A549 (cell line): ENCODE results near the gene EFCAB5. TPM values are rescaled to one million over a fixed set of nuclear protein-coding genes. Genes with fewer than 3 reads are reported as not detected.
A peak's percentile ranks its signal among the peaks of the same experiment; 100 is the strongest.

ENCODE experiments used
- ATAC-seq, 2 experiments: fragments of 200-7000 bp in 1 of 2; fragments of >200 bp in 1 of 2; cut with Nextera tagmentation in 1 of 2; cut with Tn5 transposase in 1 of 2; 3 replicates each; pipeline versions ENCODE4 v1.8.0 to v1.9.1; 2018 to 2020; ENCODE audit warnings: mild to moderate bottlenecking in 1 of 2, moderate library complexity in 1 of 2
- CTCF ChIA-PET: fragments of 300-600 bp; sonication (Branson Sonifier 250); formaldehyde crosslinking; extraction: SDS; loops from one replicate; lab custom pipeline; 2021; ENCODE audit warnings: antibody characterized with exemption, inconsistent platforms; lab: Yijun Ruan, JAX
- POLR2A ChIA-PET: fragments of 350-600 bp; formaldehyde crosslinking; extraction: SDS; loops from one replicate; lab custom pipeline; 2021; ENCODE audit warnings: antibody characterized with exemption, inconsistent platforms; lab: Yijun Ruan, JAX
- DNase-seq, 2 experiments: peaks; one replicate each; pipeline versions ENCODE4 v3.0.0 to v3.0.0-alpha.2; 2011 to 2016; ENCODE audit warnings: low read depth in 1 of 2, low spot score in 1 of 2
- FAIRE-seq: peaks from 2 replicates; lab custom pipeline; 2011; peaks lifted over from hg19 to GRCh38; lab: Jason Lieb, UNC
- H3K27ac ChIP-seq, 2 experiments: fragments of >200 bp; sonication (Bioruptor Twin); formaldehyde crosslinking; 3 replicates each; pipeline ENCODE4 v1.5.1; 2016 to 2017
- H3K4me1 ChIP-seq: fragments of >200 bp; sonication (Bioruptor Twin); formaldehyde crosslinking; 3 replicates; pipeline ENCODE4 v1.6.1; 2016
- H3K4me2 ChIP-seq: fragments of >200 bp; sonication (Bioruptor Twin); formaldehyde crosslinking; 3 replicates; pipeline ENCODE4 v1.6.1; 2016
- H3K4me3 ChIP-seq: fragments of >200 bp; sonication (Bioruptor Twin); formaldehyde crosslinking; 3 replicates; pipeline ENCODE4 v1.5.1; 2016
- H3K9me3 ChIP-seq: fragments of >200 bp; sonication (Bioruptor Twin); formaldehyde crosslinking; 3 replicates; pipeline ENCODE4 v1.6.1; 2016
- BHLHE40 ChIP-seq: IDR thresholded peaks from 2 replicates; pipeline ENCODE4 v1.6.1; 2012; ENCODE audit warnings: low read depth, low read length, inconsistent platforms
- CHD2 ChIP-seq: fragments of 150-350 bp; IDR thresholded peaks from 2 replicates; pipeline ENCODE4 v1.6.1; 2014; ENCODE audit warnings: low read length; ENCODE audit not compliant: partially characterized antibody
- EHMT2 ChIP-seq: fragments of 200-600 bp; sonication (generic); IDR thresholded peaks from 2 replicates; pipeline ENCODE4 v1.6.1; 2016; ENCODE audit warnings: antibody characterized with exemption, low read depth, mild to moderate bottlenecking, moderate library complexity
- FOSB ChIP-seq: fragments of 250-450 bp; sonication (Bioruptor Pico); IDR thresholded peaks from 2 replicates; pipeline ENCODE4 v1.5.0; 2020; ENCODE audit warnings: mild to moderate bottlenecking, moderate library complexity
- GATA3 ChIP-seq: IDR thresholded peaks from 2 replicates; pipeline ENCODE4 v1.6.1; 2012; ENCODE audit warnings: borderline replicate concordance
- HDAC2 ChIP-seq: fragments of 200-600 bp; sonication (generic); IDR thresholded peaks from 2 replicates; pipeline ENCODE4 v1.6.1; 2016
- HEYL ChIP-seq: fragments of 250-450 bp; sonication (Bioruptor Pico); IDR thresholded peaks from 2 replicates; pipeline ENCODE4 v1.8.0; 2021; ENCODE audit warnings: mild to moderate bottlenecking, moderate library complexity
- HOXA7 ChIP-seq: fragments of 250-450 bp; sonication (Bioruptor Pico); IDR thresholded peaks from 2 replicates; pipeline ENCODE4 v1.5.0; 2020; ENCODE audit warnings: mild to moderate bottlenecking, moderate library complexity
- NPAS2 ChIP-seq: fragments of 250-450 bp; sonication (Bioruptor Pico); IDR thresholded peaks from 2 replicates; pipeline ENCODE4 v1.8.0; 2022; ENCODE audit warnings: mild to moderate bottlenecking, moderate library complexity, borderline replicate concordance
- RAD21 ChIP-seq, 2 experiments: fragments of >200 bp in 1 of 2; sonication (Bioruptor Twin) in 1 of 2; formaldehyde crosslinking in 1 of 2; IDR thresholded peaks in 1 of 2; conservative IDR thresholded peaks in 1 of 2; 2 replicates in 1 of 2; 3 replicates in 1 of 2; pipeline ENCODE4 v1.6.1; 2012 to 2018; ENCODE audit warnings: inconsistent platforms in 1 of 2
- RCOR1 ChIP-seq: fragments of 150-350 bp; IDR thresholded peaks from 2 replicates; pipeline ENCODE4 v1.6.1; 2014; ENCODE audit warnings: antibody characterized with exemption, low read length, low read depth
- SMC3 ChIP-seq: fragments of >200 bp; sonication (Bioruptor Twin); formaldehyde crosslinking; IDR thresholded peaks from 3 replicates; pipeline ENCODE4 v1.6.1; 2018; ENCODE audit warnings: inconsistent platforms
- SREBF2 ChIP-seq: fragments of 450-650 bp; IDR thresholded peaks from 2 replicates; pipeline ENCODE4 v1.6.1; 2014; ENCODE audit warnings: mild to moderate bottlenecking, moderate library complexity
- TP53 ChIP-seq: fragments of 250-450 bp; sonication (Bioruptor Pico); IDR thresholded peaks from 2 replicates; pipeline ENCODE4 v1.5.0; 2021; ENCODE audit warnings: mild to moderate bottlenecking, moderate library complexity
- WGBS: methylation state at CpG from one replicate; pipeline ENCODE4 v1.1.6; 2017; ENCODE audit errors: missing lambda C conversion rate; 5-methylcytosine and 5-hydroxymethylcytosine counted together
- polyA plus RNA-seq, 4 experiments: library from polyadenylated mRNA; depleted of rRNA in 3 of 4; stranded (reverse); fragments of >200 nt; fragmentation: RNase III in 1 of 4; extraction: RNeasy Plus Mini Kit Qiagen cat#74134 plus additional on column Dnase treatment in 1 of 4; gene quantifications; 2 replicates in 3 of 4; 3 replicates in 1 of 4; pipeline ENCODE4 v1.2.3, GENCODE V29; 2011 to 2017
- TF ChIP-seq, protein P1 (sequence below): IDR thresholded peaks from 2 replicates; pipeline ENCODE4 v1.6.1; 2012; ENCODE audit warnings: low read depth, borderline replicate concordance
- TF ChIP-seq, protein P2 (sequence below): fragments of >200 bp; sonication (Bioruptor Twin); formaldehyde crosslinking; IDR thresholded peaks from 3 replicates; pipeline ENCODE4 v1.5.1; 2016
- TF ChIP-seq, protein P3 (sequence below): IDR thresholded peaks from 2 replicates; pipeline ENCODE4 v1.6.1; 2012
- TF ChIP-seq, protein P4 (sequence below): IDR thresholded peaks from 2 replicates; pipeline ENCODE4 v1.6.1; 2012

The EFCAB5 gene
- polyA plus RNA-seq, 2 of the 4 experiments (the other 2 are of a cell fraction) = 0.65 to 2.6 TPM

DNA sequence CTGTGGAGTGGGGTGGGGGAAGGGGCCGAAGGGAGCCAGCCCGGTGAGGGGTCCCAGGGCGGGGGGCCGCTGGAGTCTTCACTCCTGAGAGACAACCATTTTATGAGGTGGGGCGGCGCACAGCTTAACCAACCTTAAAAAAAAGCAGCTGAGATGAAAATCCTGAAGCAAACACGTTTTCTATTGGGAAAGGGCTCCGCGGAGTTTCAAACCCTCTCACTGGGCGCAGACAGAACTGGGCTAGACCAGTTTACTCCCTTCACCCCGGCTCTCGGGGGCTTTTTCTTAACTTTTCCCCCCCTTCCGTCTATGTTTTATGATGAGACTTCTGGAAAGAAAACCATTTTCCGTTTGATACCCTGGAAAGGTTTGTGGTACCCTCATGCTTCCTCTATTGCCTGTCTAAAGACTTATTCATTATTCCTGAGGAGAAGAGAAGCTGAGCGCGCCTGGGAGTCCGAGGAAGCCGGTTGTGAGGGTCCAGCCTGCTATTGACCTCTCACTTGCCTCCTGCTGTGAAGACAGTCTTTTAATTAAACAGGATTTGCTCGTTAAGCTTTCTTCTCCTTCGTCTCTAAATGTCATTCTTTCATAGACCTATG, 10.9 kb upstream of the EFCAB5 start:
- 2% methylated on average over 19 of the region's 20 CpGs for WGBS
- TF ChIP-seq HDAC2 = no peak
- TF ChIP-seq GATA3 = 0 out of 2 replicates have a peak, but pooled peaks have one; percentile 17
- ChIA-PET POLR2A (interaction anchor here (0.6 to 2.7 kb wide), 8 partner anchors 76 to 291 kb away, joined by 3 to 39 read pairs (median 4); no protein-coding TSS in a partner anchor), CTCF (interaction anchor here (0.7 to 10.3 kb wide), 74 partner anchors 9 to 894 kb away, joined by 3 to 536 read pairs (median 8); partner anchors contain the start of genes CORO6, CRLF3 and EFCAB5)
- Histone ChIP-seq H3K4me2 (peak overlapping the region; percentile 89), H3K27ac (peak overlapping the region; percentile 91 to 95), H3K4me3 (peak overlapping the region; percentile 78), H3K4me1 (peaks cover 31% of the 10 kb centered on the region), H3K9me3 (no peaks in the 10 kb centered on the region)
- FAIRE-seq = no peak
- no peak for DNase-seq
- peak in 1 of 2 experiments; percentile 5; a peak in 5 of 6 replicates for ATAC-seq

DNA sequence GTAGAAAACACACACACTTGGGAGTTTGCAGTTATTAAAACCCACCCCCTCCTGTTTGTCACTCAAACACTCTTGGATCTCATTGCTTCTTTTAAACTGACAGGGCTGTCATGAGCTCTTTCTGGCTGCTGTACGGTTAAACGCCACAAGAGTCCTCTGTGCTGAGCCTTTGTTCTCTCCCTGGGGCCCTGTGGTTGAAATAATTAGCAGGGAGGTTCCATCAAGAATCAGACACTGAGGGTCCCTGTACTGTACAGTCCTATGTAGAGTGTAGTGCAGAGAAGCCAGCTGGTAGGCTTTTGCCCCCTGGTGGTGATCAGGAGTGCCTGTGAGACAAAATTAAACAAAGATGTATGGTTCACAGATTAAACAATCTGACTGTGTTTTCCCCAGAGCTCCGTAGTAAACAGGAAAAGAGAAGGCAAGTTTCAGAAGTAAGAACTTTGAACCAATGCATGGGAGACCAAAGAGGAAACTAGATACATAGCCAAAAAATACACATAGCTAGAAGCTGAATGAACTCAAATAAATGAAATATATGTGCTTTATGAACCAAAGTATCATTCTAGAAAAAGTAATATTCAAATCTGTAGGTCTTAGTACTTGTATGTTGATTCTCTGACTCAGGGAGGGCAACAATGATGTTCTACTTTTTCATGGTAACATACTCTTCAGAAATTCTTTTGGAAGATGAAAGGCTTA, 10.1 kb upstream of the EFCAB5 start:
- Histone ChIP-seq H3K9me3 (no peaks in the 10 kb centered on the region), H3K4me1 (peaks cover 31% of the 10 kb centered on the region), H3K4me2 (peak overlapping the region; percentile 89), H3K27ac (peak overlapping the region; percentile 91 to 95; a peak in 4 of 6 replicates), H3K4me3 (peak overlapping the region; percentile 78)
- 5% methylated on average over 3 of the region's 3 CpGs for WGBS
- ChIA-PET CTCF (interaction anchor here (0.6 to 10.3 kb wide), 100 partner anchors 9 to 922 kb away, joined by 3 to 536 read pairs (median 5); partner anchors contain the start of genes CRLF3 and EFCAB5), POLR2A (interaction anchor here (0.6 to 2.7 kb wide), 6 partner anchors 81 to 314 kb away, joined by 3 to 39 read pairs (median 4); no protein-coding TSS in a partner anchor)
- TF ChIP-seq RAD21 (conservative IDR thresholded peaks at IDR 0.05 in 1 of 2, IDR thresholded peaks at IDR 0.05 in 1 of 2) = peak; percentile 91 to 93
- no peak; the same call in 1 of the 2 replicates for TF ChIP-seq GATA3
- no peak for TF ChIP-seq TP53 (CRISPR knock-in tag)
- no peak for TF ChIP-seq CHD2
- no peak for TF ChIP-seq SREBF2
- TF ChIP-seq, protein P1, sequence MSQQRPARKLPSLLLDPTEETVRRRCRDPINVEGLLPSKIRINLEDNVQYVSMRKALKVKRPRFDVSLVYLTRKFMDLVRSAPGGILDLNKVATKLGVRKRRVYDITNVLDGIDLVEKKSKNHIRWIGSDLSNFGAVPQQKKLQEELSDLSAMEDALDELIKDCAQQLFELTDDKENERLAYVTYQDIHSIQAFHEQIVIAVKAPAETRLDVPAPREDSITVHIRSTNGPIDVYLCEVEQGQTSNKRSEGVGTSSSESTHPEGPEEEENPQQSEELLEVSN = peak; percentile 51; the same call in 1 of the 2 replicates
- TF ChIP-seq, protein P2, sequence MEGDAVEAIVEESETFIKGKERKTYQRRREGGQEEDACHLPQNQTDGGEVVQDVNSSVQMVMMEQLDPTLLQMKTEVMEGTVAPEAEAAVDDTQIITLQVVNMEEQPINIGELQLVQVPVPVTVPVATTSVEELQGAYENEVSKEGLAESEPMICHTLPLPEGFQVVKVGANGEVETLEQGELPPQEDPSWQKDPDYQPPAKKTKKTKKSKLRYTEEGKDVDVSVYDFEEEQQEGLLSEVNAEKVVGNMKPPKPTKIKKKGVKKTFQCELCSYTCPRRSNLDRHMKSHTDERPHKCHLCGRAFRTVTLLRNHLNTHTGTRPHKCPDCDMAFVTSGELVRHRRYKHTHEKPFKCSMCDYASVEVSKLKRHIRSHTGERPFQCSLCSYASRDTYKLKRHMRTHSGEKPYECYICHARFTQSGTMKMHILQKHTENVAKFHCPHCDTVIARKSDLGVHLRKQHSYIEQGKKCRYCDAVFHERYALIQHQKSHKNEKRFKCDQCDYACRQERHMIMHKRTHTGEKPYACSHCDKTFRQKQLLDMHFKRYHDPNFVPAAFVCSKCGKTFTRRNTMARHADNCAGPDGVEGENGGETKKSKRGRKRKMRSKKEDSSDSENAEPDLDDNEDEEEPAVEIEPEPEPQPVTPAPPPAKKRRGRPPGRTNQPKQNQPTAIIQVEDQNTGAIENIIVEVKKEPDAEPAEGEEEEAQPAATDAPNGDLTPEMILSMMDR = peak; percentile 99
- TF ChIP-seq HOXA7 (CRISPR knock-in tag) = no peak
- TF ChIP-seq NPAS2 (CRISPR knock-in tag) = no peak
- no peak for TF ChIP-seq HEYL (CRISPR knock-in tag)
- peak; percentile 99 for TF ChIP-seq SMC3
- TF ChIP-seq RCOR1 = no peak
- TF ChIP-seq, protein P3, sequence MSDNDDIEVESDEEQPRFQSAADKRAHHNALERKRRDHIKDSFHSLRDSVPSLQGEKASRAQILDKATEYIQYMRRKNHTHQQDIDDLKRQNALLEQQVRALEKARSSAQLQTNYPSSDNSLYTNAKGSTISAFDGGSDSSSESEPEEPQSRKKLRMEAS = peak; percentile 47
- TF ChIP-seq FOSB (CRISPR knock-in tag) = no peak
- TF ChIP-seq, protein P4, sequence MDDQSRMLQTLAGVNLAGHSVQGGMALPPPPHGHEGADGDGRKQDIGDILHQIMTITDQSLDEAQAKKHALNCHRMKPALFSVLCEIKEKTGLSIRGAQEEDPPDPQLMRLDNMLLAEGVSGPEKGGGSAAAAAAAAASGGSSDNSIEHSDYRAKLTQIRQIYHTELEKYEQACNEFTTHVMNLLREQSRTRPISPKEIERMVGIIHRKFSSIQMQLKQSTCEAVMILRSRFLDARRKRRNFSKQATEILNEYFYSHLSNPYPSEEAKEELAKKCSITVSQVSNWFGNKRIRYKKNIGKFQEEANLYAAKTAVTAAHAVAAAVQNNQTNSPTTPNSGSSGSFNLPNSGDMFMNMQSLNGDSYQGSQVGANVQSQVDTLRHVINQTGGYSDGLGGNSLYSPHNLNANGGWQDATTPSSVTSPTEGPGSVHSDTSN = 0 out of 2 replicates have a peak, but pooled peaks have one; percentile 39
- no peak for TF ChIP-seq EHMT2
- no peak for TF ChIP-seq BHLHE40
- DNase-seq (peak; percentile 67 to 85), ATAC-seq (peak; percentile 60 to 75), FAIRE-seq (peak; percentile 7)
